HepG2 (cell line): ENCODE data around the gene RIPK3. TPM values are rescaled to one million over a fixed set of nuclear protein-coding genes. Genes with fewer than 3 reads are reported as not detected.

Source experiments
- ATF3 ChIP-seq: sonication (generic); formaldehyde crosslinking; IDR thresholded peaks from 2 replicates; pipeline ENCODE4 v1.4.0; 2020; ENCODE audit warnings: missing genetic modification reagents
- ATF4 ChIP-seq, 2 experiments: fragments of 450-650 bp in 1 of 2; sonication (generic) in 1 of 2; formaldehyde crosslinking; IDR thresholded peaks; 2 replicates each; pipeline versions ENCODE4 v1.5.0 to v1.8.0; 2020 to 2022; ENCODE audit warnings: mild to moderate bottlenecking in 1 of 2, missing genetic modification reagents in 1 of 2
- GABPA ChIP-seq, 2 experiments: IDR thresholded peaks; 2 replicates each; pipeline ENCODE4 v1.6.1; 2011 to 2016; ENCODE audit warnings: low read depth in 2 of 2, low read length in 1 of 2, missing biosample characterization in 1 of 2, missing genetic modification characterization in 1 of 2
- HIC2 ChIP-seq: sonication (generic); formaldehyde crosslinking; IDR thresholded peaks from 2 replicates; pipeline ENCODE4 v1.9.0; 2022; ENCODE audit warnings: low read depth, missing genetic modification reagents
- NPAS2 ChIP-seq: sonication (generic); formaldehyde crosslinking; IDR thresholded peaks from 2 replicates; pipeline ENCODE4 v1.8.0; 2022; ENCODE audit warnings: mild to moderate bottlenecking, missing genetic modification reagents, borderline replicate concordance
- PAXIP1 ChIP-seq: sonication (generic); formaldehyde crosslinking; conservative IDR thresholded peaks from 2 replicates; pipeline ENCODE4 v1.4.0; 2020; ENCODE audit warnings: mild to moderate bottlenecking, missing genetic modification reagents, moderate library complexity
- PLSCR1 ChIP-seq: sonication (generic); formaldehyde crosslinking; IDR thresholded peaks from 2 replicates; pipeline ENCODE4 v1.5.0; 2020; ENCODE audit warnings: missing genetic modification reagents, mild to moderate bottlenecking, borderline replicate concordance
- POGZ ChIP-seq: sonication (generic); formaldehyde crosslinking; IDR thresholded peaks from 2 replicates; pipeline ENCODE4 v1.4.0; 2020; ENCODE audit warnings: mild to moderate bottlenecking, missing genetic modification reagents
- RXRB ChIP-seq: IDR thresholded peaks from 2 replicates; pipeline ENCODE4 v1.6.1; 2016; ENCODE audit warnings: borderline replicate concordance, missing genetic modification reagents, missing compliant biosample characterization
- SP4 ChIP-seq: sonication (generic); formaldehyde crosslinking; IDR thresholded peaks from 2 replicates; pipeline ENCODE4 v1.8.1; 2023; ENCODE audit warnings: mild to moderate bottlenecking, missing genetic modification reagents
- SRSF9 ChIP-seq: fragments of 200-400 bp; formaldehyde crosslinking; IDR thresholded peaks from 2 replicates; pipeline ENCODE4 v1.6.1; 2018; ENCODE audit warnings: borderline replicate concordance, mild to moderate bottlenecking, low read depth, low read length; ENCODE audit not compliant: insufficient read depth, poor library complexity, severe bottlenecking
- TFDP1 ChIP-seq: IDR thresholded peaks from 2 replicates; pipeline ENCODE4 v1.6.1; 2016; ENCODE audit warnings: missing compliant biosample characterization, missing genetic modification reagents, borderline replicate concordance
- USF2 ChIP-seq, 2 experiments: sonication (generic) in 1 of 2; formaldehyde crosslinking in 1 of 2; IDR thresholded peaks; 2 replicates each; pipeline versions ENCODE4 v1.5.1 to v1.6.1; 2011 to 2020; ENCODE audit warnings: borderline replicate concordance in 1 of 2, low read depth in 1 of 2, low read length in 1 of 2, mild to moderate bottlenecking in 1 of 2, missing genetic modification reagents in 1 of 2, moderate library complexity in 1 of 2
- ZFP1 ChIP-seq: IDR thresholded peaks from 2 replicates; pipeline ENCODE4 v1.6.1; 2016
- ZNF34 ChIP-seq: sonication (generic); formaldehyde crosslinking; IDR thresholded peaks from 2 replicates; pipeline ENCODE4 v1.4.0; 2020; ENCODE audit warnings: mild to moderate bottlenecking, missing genetic modification reagents, borderline replicate concordance
- polyA plus RNA-seq, 8 experiments: library from polyadenylated mRNA; depleted of rRNA in 3 of 8; stranded (reverse) in 7 of 8; unstranded in 1 of 8; fragments of >200 nt; fragmentation: Illumina TruSeq in 4 of 8; extraction: Trizol in 4 of 8; gene quantifications; 2 replicates each; pipeline versions ENCODE4 v1.2.1 to v1.2.3, GENCODE V29; 2011 to 2016; ENCODE audit warnings: low read depth in 4 of 8, missing spikeins in 1 of 8, mixed read lengths in 1 of 8; ENCODE audit not compliant: insufficient read depth in 1 of 8
- total RNA-seq, 5 experiments: library from RNA; depleted of rRNA; stranded (reverse); fragments of >200 nt; fragmentation: Illumina TruSeq; extraction: Trizol; gene quantifications; 2 replicates each; pipeline ENCODE4 v1.2.3, GENCODE V29; 2016; ENCODE audit warnings: low read depth in 1 of 5

RIPK3 gene
- total and polyA plus RNA-seq, 2 of the 13 experiments (the other 11 are each of a cell fraction or from before 2014, with no cell fraction given): not detected

- peak; percentile 69 for TF ChIP-seq HIC2 (CRISPR knock-in tag)
- no peak; the same call in 1 of the 2 replicates for TF ChIP-seq ATF3
- TF ChIP-seq GABPA (IDR thresholded peaks at IDR 0.05; ENCODE audit: low read depth, low read length): no peak
- no peak for TF ChIP-seq GABPA (CRISPR knock-in tag; IDR thresholded peaks at IDR 0.05; ENCODE audit: low read depth)
- TF ChIP-seq TFDP1 (CRISPR knock-in tag): peak; percentile 99
- TF ChIP-seq NPAS2 (CRISPR knock-in tag): no peak
- TF ChIP-seq PAXIP1: peak; percentile 62; the same call in 1 of the 2 replicates
- TF ChIP-seq ZFP1: peak; percentile 90
- TF ChIP-seq SRSF9: no peak
- no peak for TF ChIP-seq PLSCR1
- TF ChIP-seq SP4 (CRISPR knock-in tag): peak; percentile 88
- TF ChIP-seq USF2 (IDR thresholded peaks at IDR 0.05; ENCODE audit: low read depth, low read length): no peak; the same call in 1 of the 2 replicates
- peak; percentile 72; the same call in 1 of the 2 replicates for TF ChIP-seq USF2 (CRISPR knock-in tag; IDR thresholded peaks at IDR 0.05; ENCODE audit: borderline replicate concordance)
- no peak for TF ChIP-seq ATF4 (CRISPR knock-in tag; IDR thresholded peaks at IDR 0.05)
- TF ChIP-seq POGZ: peak; percentile 65
- no peak for TF ChIP-seq ZNF34 (CRISPR knock-in tag)
- peak; percentile 85 for TF ChIP-seq RXRB (CRISPR knock-in tag)
Observed at GRCh38 chr14:24315807-24316596, 23.8 kb downstream of the RIPK3 start (continued).
